ENCODE data around the gene FERD3L. TPM values are rescaled to one million over a fixed set of nuclear protein-coding genes. Genes with fewer than 3 reads are reported as not detected.

The FERD3L gene
- total and polyA plus RNA-seq, 7 experiments from 2014 or later, result not detected

DNA sequence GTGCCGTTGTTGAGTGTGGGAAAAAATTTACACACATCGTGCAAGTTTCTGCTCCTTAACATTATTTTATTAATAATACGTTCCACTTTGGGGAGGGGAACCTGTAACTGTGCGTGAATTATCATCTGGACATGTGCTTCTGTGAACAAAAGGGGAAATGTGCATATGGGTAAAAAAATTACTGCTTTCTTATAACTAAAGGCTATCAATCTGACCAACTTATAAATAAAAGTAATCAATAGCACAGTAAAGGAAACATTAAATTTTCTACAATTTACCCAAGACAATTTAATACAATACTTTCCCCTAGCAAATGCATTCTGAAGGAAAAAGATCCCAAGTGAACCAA is 32.2 kb downstream of the FERD3L start:
- no peak for DNase-seq
- ChIA-PET CTCF (no interaction called here), POLR2A (no interaction called here)
- Mint-ChIP-seq H3K4me1 (peaks cover 0 to 6% (median 3%) of the 10 kb centered on the region in 7 donors), H3K36me3 (peaks cover 0 to 11% (median 2%) of the 10 kb centered on the region in 5 donors), H3K27me3 (peaks cover 60 to 79% (median 74%) of the 10 kb centered on the region in 5 donors), H3K27ac (no peak overlapping the region), H3K4me3 (no peak overlapping the region), H3K9me3 (peaks cover 0 to 30% (median 13%) of the 10 kb centered on the region in 11 donors)
- H3K9me3 ChIP-seq (ENCODE audit: control insufficient read depth in 2 of 3, low read length in 3 of 3), result no peaks in the 10 kb centered on the region
- H3K36me3 ChIP-seq (ENCODE audit: control insufficient read depth in 2 of 3, insufficient read depth in 3 of 3, low read length in 3 of 3), result no peaks in the 10 kb centered on the region
- H3K27ac ChIP-seq (ENCODE audit: low read depth, low read length), result no peak overlapping the region
- no peaks in the 10 kb centered on the region for H3K4me1 ChIP-seq (ENCODE audit: control insufficient read depth in 2 of 2, insufficient read depth in 2 of 2, low read length in 2 of 2)
- no peak for ATAC-seq
- H3K4me3 ChIP-seq (ENCODE audit: low read length), result no peak overlapping the region
- peaks cover 5 to 28% of the 10 kb centered on the region in 2 donors for H3K27me3 ChIP-seq (ENCODE audit: control insufficient read depth in 2 of 2, insufficient read depth in 2 of 2, low read length in 2 of 2)
- intact Hi-C loops (cut with micrococcal nuclease), result loop anchor here in 1 of 2 donors (5.0 kb wide), 1 partner anchor 1674 kb away; the partner anchor contains the start of gene SP8

DNA sequence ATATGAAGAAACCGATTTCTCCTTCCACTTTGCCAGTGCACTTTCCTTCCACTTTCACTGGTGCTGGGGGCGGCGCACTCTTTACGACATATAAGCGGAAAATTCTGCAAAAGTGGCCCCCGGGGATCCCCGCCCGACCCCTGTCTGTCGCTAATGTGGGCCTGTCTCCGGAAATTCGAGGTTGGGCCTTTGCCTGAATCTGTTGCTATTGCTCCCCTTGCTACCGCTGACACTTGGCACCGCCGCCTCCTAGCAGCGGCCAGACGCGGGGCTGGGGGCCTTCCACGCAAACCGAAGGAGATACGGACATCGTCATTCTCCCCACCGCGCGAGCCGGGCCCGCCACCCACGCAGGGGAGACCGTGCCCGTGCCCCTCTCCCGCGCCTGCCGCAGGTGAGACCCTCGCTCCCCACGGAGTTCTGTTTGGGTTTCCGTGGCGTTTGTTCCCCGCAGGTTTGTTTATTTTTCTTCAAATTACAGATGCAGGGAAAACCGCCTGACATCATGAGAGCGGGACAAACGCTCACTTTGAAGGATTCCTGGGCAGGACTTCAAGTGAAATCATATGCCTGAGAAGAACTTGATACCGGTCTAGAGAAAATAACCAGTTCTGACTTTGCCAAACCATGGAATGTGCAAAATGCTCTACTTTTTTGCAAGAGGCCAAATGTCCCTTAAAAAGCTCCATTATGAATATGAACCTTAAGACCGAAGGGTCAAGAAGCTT is 32.8 kb downstream of the FERD3L start:
- Histone ChIP-seq H3K36me3 (ENCODE audit: control insufficient read depth in 2 of 3, insufficient read depth in 3 of 3, low read length in 3 of 3) (no peaks in the 10 kb centered on the region), H3K27ac (ENCODE audit: low read depth, low read length) (no peak overlapping the region), H3K4me3 (ENCODE audit: low read length) (no peak overlapping the region), H3K9me3 (ENCODE audit: control insufficient read depth in 2 of 3, low read length in 3 of 3) (no peaks in the 10 kb centered on the region), H3K4me1 (ENCODE audit: control insufficient read depth in 2 of 2, insufficient read depth in 2 of 2, low read length in 2 of 2) (no peaks in the 10 kb centered on the region), H3K27me3 (ENCODE audit: control insufficient read depth in 2 of 2, insufficient read depth in 2 of 2, low read length in 2 of 2) (peaks cover 5 to 28% of the 10 kb centered on the region in 2 donors)
- Mint-ChIP-seq H3K4me1 (peaks cover 0 to 11% (median 3%) of the 10 kb centered on the region in 7 donors), H3K27ac (no peak overlapping the region), H3K9me3 (peaks cover 0 to 30% (median 13%) of the 10 kb centered on the region in 11 donors), H3K27me3 (peaks cover 66 to 84% (median 79%) of the 10 kb centered on the region in 5 donors), H3K4me3 (no peak overlapping the region), H3K36me3 (peaks cover 0 to 11% (median 2%) of the 10 kb centered on the region in 5 donors)
- ChIA-PET CTCF (no interaction called here), POLR2A (no interaction called here)
- intact Hi-C loops (cut with micrococcal nuclease), result loop anchor here in 1 of 2 donors (5.0 kb wide), 1 partner anchor 1675 kb away; the partner anchor contains the start of gene SP8
- no peak for ATAC-seq
- DNase-seq, result no peak

DNA sequence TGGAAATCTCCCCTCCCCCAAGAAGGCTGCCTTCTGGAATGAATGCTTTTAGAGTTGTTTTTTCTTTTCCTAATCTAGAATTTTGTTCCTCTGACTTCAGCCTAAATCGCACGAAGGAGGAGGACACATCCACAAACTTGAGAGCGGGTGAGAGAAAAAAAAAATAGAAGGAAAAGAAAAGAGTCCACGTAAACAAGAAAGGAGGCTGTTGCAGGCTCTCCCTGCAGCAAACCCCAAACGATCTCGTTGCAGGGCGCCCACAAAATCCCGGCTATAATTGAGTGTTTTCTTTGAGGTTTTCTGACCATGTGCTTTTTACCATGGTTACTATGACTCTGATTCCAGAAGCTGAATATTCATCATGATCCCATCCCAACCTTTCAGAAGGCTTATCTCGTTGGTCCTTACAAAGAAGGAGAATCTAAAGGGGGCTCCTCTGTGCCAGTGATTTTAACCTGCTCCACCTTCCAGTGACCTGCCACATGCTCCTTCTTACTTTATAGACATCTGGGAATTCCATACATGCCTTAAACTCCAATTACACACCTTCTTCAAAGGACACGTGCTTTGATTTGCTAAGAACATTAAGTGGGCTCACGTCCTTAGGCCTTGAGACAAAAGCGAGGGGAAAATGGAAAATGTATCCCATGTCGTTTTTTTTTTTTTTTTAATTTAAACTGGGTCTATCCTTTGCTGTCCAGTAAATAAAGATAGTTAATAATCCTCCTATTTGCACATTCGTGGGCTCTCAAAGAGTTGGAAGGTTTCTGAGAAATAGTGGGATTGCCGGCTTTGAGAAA is 33.5 kb downstream of the FERD3L start:
- H3K4me1 Mint-ChIP-seq, result peaks cover 0 to 12% (median 3%) of the 10 kb centered on the region in 7 donors
- H3K9me3 Mint-ChIP-seq, result peaks cover 0 to 32% (median 13%) of the 10 kb centered on the region in 11 donors
- CTCF ChIA-PET, result no interaction called here
- no peaks in the 10 kb centered on the region for H3K4me1 ChIP-seq (ENCODE audit: control insufficient read depth in 2 of 2, insufficient read depth in 2 of 2, low read length in 2 of 2)
- ATAC-seq (no peak), DNase-seq (no peak)
- H3K9me3 ChIP-seq (ENCODE audit: control insufficient read depth in 2 of 3, low read length in 3 of 3), result no peaks in the 10 kb centered on the region
- no peak overlapping the region for H3K4me3 ChIP-seq (ENCODE audit: low read length)
- no peaks in the 10 kb centered on the region for H3K36me3 ChIP-seq (ENCODE audit: control insufficient read depth in 2 of 3, insufficient read depth in 3 of 3, low read length in 3 of 3)
- H3K27ac Mint-ChIP-seq, result no peak overlapping the region
- peaks cover 73 to 92% (median 87%) of the 10 kb centered on the region in 5 donors for H3K27me3 Mint-ChIP-seq
- POLR2A ChIA-PET, result no interaction called here
- peaks cover 7 to 28% of the 10 kb centered on the region in 2 donors for H3K27me3 ChIP-seq (ENCODE audit: control insufficient read depth in 2 of 2, insufficient read depth in 2 of 2, low read length in 2 of 2)
- no peak overlapping the region for H3K4me3 Mint-ChIP-seq
- intact Hi-C loops (cut with micrococcal nuclease), result loop anchor here in 1 of 2 donors (5.0 kb wide), 1 partner anchor 1676 kb away; the partner anchor contains the start of gene SP8
- H3K27ac ChIP-seq (ENCODE audit: low read depth, low read length), result no peak overlapping the region
- H3K36me3 Mint-ChIP-seq, result peaks cover 0 to 11% (median 2%) of the 10 kb centered on the region in 5 donors

DNA sequence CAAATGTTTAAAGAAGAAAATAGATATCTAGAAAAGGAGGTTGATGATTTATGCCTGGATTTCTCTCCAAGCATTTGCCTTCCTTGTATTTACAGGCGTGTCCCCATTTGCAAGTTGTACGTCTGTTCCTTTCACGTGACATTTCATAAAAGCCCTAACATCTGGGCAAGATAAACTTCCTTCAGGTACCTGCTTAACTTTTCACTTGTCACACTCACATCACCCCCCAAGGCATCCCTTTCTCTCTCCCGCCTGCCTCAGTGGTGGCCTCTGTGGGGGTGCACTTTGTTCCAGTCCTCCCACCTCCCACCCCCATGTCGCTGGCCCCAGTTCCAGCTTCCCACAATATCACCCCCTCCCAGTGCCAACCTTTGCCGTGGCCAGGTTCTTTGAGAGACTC is 34.4 kb downstream of the FERD3L start:
- Mint-ChIP-seq H3K4me3 (no peak overlapping the region), H3K27ac (no peak overlapping the region), H3K9me3 (peaks cover 0 to 33% (median 13%) of the 10 kb centered on the region in 11 donors), H3K4me1 (peaks cover 0 to 10% (median 0%) of the 10 kb centered on the region in 7 donors), H3K27me3 (peaks cover 82 to 95% (median 91%) of the 10 kb centered on the region in 5 donors), H3K36me3 (peaks cover 0 to 11% (median 2%) of the 10 kb centered on the region in 5 donors)
- no peak for DNase-seq
- H3K27ac ChIP-seq (ENCODE audit: low read depth, low read length), result no peak overlapping the region
- H3K4me3 ChIP-seq (ENCODE audit: low read length), result no peak overlapping the region
- H3K36me3 ChIP-seq (ENCODE audit: control insufficient read depth in 2 of 3, insufficient read depth in 3 of 3, low read length in 3 of 3), result no peaks in the 10 kb centered on the region
- intact Hi-C loops (cut with micrococcal nuclease), result loop anchor here in 1 of 2 donors (5.0 kb wide), 1 partner anchor 1677 kb away; the partner anchor contains the start of gene SP8
- no peaks in the 10 kb centered on the region for H3K4me1 ChIP-seq (ENCODE audit: control insufficient read depth in 2 of 2, insufficient read depth in 2 of 2, low read length in 2 of 2)
- ChIA-PET POLR2A (no interaction called here), CTCF (no interaction called here)
- H3K9me3 ChIP-seq (ENCODE audit: control insufficient read depth in 2 of 3, low read length in 3 of 3), result no peaks in the 10 kb centered on the region
- ATAC-seq, result no peak
- peaks cover 9 to 27% of the 10 kb centered on the region in 2 donors for H3K27me3 ChIP-seq (ENCODE audit: control insufficient read depth in 2 of 2, insufficient read depth in 2 of 2, low read length in 2 of 2)

DNA sequence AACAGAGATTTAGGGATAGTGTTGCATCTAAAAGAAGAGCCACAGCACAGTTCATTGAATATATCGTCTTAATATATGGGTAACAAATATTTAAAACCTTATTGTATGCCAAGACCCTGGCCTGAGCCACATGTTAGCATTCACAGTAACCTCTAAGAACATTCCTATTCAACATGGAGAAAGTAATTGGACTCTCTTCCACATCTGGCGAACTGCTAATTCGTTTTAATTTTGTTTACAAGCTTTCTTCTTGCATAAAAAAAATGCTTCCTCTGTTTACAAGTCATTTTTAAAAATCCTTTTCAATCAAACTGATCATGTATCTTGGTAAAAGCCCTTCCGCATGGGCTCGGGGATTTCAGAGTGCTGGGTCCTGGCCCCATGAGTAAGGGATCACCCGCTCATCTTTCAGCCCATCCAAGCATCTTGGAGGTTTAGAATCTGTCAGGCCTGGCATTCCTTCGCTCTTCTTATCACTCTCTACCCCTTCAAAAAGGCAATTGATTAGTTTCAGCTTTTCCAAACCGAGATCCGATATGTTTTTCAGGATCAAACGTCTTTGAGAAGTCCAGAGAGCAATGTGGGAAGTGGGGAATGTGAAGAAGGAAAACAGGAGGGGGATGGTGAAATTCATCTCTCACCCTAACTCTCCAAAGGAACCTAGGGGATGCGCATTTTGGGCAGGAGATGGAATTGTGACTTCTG is 35.0 kb downstream of the FERD3L start:
- Histone ChIP-seq H3K27ac (ENCODE audit: low read depth, low read length) (no peak overlapping the region), H3K4me3 (ENCODE audit: low read length) (no peak overlapping the region), H3K9me3 (ENCODE audit: control insufficient read depth in 2 of 3, low read length in 3 of 3) (no peaks in the 10 kb centered on the region), H3K4me1 (ENCODE audit: control insufficient read depth in 2 of 2, insufficient read depth in 2 of 2, low read length in 2 of 2) (no peaks in the 10 kb centered on the region), H3K36me3 (ENCODE audit: control insufficient read depth in 2 of 3, insufficient read depth in 3 of 3, low read length in 3 of 3) (no peaks in the 10 kb centered on the region), H3K27me3 (ENCODE audit: control insufficient read depth in 2 of 2, insufficient read depth in 2 of 2, low read length in 2 of 2) (peaks cover 9 to 26% of the 10 kb centered on the region in 2 donors)
- H3K4me3 Mint-ChIP-seq, result no peak overlapping the region
- ChIA-PET POLR2A (no interaction called here), CTCF (no interaction called here)
- peaks cover 0 to 11% (median 2%) of the 10 kb centered on the region in 5 donors for H3K36me3 Mint-ChIP-seq
- ATAC-seq (no peak), DNase-seq (no peak)
- peaks cover 0 to 10% (median 0%) of the 10 kb centered on the region in 7 donors for H3K4me1 Mint-ChIP-seq
- H3K9me3 Mint-ChIP-seq, result peaks cover 0 to 33% (median 13%) of the 10 kb centered on the region in 11 donors
- intact Hi-C loops (cut with micrococcal nuclease), result loop anchor here in 1 of 2 donors (5.0 kb wide), 1 partner anchor 1677 kb away; the partner anchor contains the start of gene SP8
- H3K27me3 Mint-ChIP-seq, result peaks cover 88 to 96% (median 93%) of the 10 kb centered on the region in 5 donors
- H3K27ac Mint-ChIP-seq, result no peak overlapping the region
